Fibroblast of lung (primary cell): ENCODE data around the gene SCIN.
"Not testable (repeated sequence)": the region's sequence is repeated elsewhere in the genome, so short reads cannot be mapped to it uniquely, and the experiment has no call there.

Source experiments
- EZH2 ChIP-seq: IDR thresholded peaks from 2 replicates; pipeline ENCODE4 v1.5.1; 2012; ENCODE audit warnings: low read length, control low read depth, mild to moderate bottlenecking; ENCODE audit errors: missing control alignments
- TF ChIP-seq, protein P1 (sequence below), 2 donors: IDR thresholded peaks in 1 of 2; conservative IDR thresholded peaks in 1 of 2; 1 replicate in 1 of 2; 2 replicates in 1 of 2; pipeline ENCODE4 v1.5.1; 2011 to 2012; ENCODE audit warnings: low read length in 2 of 2, control low read depth in 1 of 2, inconsistent platforms in 1 of 2, low read depth in 1 of 2, mild to moderate bottlenecking in 1 of 2

DNA sequence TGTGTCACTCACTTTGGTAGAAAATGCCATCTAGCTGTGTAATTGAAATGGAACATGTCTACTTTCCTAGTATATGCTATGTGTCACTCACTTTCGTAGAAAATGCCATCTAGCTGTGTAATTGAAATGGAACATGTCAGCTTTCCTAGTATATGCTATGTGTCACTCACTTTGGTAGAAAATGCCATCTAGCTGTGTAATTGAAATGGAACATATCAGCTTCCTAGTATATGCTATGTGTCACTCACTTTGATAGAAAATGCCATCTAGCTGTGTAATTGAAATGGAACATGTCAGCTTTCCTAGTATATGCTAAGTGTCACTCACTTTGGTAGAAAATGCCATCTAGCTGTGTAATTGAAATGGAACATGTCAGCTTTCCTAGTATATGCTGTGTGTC is 42.9 kb upstream of the SCIN start:
- TF ChIP-seq, protein P1, sequence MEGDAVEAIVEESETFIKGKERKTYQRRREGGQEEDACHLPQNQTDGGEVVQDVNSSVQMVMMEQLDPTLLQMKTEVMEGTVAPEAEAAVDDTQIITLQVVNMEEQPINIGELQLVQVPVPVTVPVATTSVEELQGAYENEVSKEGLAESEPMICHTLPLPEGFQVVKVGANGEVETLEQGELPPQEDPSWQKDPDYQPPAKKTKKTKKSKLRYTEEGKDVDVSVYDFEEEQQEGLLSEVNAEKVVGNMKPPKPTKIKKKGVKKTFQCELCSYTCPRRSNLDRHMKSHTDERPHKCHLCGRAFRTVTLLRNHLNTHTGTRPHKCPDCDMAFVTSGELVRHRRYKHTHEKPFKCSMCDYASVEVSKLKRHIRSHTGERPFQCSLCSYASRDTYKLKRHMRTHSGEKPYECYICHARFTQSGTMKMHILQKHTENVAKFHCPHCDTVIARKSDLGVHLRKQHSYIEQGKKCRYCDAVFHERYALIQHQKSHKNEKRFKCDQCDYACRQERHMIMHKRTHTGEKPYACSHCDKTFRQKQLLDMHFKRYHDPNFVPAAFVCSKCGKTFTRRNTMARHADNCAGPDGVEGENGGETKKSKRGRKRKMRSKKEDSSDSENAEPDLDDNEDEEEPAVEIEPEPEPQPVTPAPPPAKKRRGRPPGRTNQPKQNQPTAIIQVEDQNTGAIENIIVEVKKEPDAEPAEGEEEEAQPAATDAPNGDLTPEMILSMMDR (conservative IDR thresholded peaks at IDR 0.05 in 1 of 2, IDR thresholded peaks at IDR 0.05 in 1 of 2; ENCODE audit: low read depth in 1 of 2, low read length in 2 of 2), result not testable (repeated sequence)
- not testable (repeated sequence) for TF ChIP-seq EZH2
